A204.1 (cell line): ENCODE results near the gene GADD45A.
"Not testable (repeated sequence)": the region's sequence is repeated elsewhere in the genome, so short reads cannot be mapped to it uniquely, and the experiment has no call there.

Experiments used
- FAIRE-seq: peaks from 2 replicates; lab custom pipeline; 2012; peaks lifted over from hg19 to GRCh38; lab: Jason Lieb, UNC

GADD45A gene

DNA sequence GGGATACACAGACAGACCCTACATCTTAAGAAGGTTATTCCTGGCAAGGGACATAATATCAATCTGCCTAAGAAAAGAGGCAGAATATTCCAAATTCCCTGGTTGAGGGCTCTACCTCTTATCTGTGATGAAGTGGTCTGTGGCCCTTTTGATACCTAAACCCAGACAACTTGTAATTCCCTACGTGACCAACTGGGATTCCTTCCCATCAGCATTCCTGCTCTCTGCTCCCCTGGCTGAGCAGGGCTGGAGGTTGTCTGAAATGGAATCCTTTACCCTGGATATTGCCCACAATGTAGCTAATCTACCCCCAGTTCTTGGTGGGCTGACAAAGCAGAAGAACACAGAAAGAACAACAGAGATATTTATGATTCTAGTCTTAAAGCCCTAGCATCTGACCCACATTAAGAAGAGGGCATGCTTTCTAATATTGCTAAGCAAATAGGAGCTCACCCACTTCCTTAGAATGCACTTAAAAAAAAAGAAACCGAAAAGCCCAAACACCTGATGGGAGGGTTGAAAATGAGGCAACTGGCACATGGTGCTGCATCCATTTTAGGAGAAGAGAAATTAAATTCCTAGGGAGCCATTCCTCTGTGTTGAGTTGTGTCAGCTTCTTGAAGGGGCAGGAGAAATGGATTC, 36.8 kb downstream of the GADD45A start:
- FAIRE-seq: no peak

DNA sequence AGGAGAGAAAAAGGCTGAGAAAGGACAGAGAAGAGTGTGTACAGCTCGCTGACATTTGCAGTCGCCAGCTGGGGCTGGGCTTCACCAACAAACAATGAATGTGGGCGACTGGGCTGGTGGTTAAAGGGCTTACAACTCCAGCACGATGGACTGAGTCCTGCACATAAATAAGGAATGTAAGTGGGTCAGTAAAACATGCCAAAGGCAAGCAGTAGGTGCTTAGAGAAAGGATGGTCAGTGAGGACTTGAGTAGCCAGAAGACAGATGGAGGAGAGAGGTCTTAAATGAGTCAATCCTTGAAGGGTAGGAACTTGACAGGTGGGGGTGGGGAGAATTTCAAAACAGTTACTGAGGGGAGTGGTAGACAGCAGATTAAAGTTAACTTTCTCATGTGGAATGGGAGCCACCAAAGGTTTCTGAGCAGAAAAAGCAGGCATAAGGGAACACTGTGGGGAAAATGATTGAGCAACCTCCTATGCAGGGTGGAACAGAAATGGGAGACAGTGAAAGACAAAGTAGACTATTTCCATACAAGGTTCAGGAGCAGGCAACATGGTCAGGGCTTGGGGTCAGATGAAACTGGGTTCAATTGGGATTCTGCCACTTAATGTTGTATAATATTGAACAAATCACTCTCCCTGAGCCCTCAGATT, 37.4 kb downstream of the GADD45A start:
- FAIRE-seq: no peak

DNA sequence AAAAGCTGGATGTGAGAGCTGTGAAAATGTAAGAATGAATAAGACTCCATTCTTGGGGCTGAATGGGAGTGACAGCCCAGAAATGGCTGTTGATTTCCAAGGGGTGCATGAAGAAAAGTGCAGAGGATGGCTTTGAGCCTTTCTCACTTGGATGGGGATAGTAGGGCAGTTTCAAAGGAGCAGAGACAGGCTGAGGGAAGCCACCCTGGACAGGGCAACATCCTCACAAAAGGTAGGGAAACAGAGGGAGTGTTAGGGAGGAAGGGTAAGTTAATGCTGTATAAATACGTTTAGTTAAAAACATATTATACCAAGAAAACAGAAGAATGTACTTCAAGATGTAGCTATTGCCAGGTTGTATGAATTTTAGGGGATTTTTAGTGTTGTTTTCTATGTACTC, 38.1 kb downstream of the GADD45A start:
- FAIRE-seq: no peak

DNA sequence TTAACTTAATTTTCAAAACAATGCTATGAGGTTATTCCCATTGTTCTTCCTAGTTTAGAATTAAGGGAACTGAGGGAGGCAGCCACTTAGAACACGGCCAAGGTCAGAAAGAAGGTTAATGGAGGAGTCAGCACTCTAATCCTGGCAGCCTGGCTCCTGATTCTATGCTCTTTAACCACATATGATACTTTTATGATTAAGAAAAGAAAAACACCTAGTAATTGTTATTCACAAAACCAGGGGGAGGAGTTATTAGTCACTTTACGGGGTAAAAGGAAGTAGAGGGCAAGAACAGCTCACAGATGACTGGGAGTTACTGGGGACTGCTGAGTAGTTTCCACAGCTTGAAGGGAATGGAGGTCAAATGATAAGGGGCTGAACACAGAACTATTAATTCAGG, 38.6 kb downstream of the GADD45A start:
- FAIRE-seq: no peak

DNA sequence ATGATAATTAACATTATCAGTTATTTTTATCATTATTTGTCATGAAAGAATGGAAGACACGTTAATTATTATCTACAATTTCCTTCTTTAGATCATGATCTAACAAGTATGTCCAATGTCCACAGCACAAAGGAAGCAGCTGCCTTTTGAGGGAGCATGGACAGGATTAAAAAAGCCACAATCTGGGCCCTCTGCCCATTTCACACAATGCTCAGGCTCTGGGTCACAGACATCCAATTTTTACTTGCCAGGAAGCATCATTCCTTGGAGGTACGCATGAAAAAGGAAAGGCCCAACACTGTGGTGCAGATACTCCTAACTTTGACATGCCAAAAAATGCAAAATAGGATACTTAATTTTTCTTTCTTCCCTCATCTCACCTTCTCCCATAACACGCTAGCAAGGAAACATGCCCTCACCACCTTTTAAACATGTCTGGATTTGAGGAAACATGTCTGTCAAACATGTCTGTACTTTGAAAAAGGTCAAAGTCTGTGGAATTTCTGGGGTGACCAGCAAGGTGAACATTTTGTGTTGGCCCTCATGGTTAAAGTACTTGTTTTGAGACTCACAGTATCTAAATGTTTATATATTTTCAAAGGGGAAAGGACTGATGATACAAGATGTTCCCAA, 40.0 kb downstream of the GADD45A start:
- FAIRE-seq: no peak

DNA sequence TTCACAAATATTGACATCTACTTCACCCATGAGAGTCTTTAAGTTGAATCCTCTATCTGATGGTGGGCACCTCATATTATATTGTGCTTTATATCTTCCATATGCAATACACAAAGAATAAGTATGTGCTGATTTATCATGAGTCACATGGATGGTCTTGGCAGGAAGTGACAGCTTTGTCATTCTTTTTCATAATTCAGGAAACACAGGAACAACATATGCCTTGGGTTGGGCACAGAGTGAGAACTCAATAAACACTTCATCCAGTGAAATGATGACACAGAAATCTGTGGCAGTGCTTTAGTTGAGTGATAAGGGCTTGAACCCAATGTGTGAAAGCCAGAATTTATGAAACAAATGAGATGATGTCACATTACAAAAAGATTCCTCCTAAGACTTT, 41.2 kb downstream of the GADD45A start:
- FAIRE-seq: no peak

DNA sequence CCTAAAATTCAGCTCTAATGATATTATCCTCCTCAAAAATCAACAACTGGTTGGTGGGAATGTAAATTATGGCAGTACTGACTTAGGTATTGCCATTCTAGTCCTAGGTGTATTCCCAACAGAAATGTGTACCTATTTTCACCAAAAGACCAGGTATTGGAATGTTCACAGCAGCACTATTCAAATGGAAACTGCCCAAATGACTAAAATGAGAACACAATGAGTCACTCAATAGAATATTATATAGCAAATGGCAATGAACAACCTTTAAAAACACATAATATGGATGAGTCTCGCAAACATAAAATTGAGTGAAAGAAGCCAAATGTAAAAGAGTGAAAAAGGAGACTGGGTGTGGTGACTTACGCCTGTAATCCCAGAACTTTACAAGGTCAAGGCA, 44.9 kb downstream of the GADD45A start:
- no peak for FAIRE-seq

DNA sequence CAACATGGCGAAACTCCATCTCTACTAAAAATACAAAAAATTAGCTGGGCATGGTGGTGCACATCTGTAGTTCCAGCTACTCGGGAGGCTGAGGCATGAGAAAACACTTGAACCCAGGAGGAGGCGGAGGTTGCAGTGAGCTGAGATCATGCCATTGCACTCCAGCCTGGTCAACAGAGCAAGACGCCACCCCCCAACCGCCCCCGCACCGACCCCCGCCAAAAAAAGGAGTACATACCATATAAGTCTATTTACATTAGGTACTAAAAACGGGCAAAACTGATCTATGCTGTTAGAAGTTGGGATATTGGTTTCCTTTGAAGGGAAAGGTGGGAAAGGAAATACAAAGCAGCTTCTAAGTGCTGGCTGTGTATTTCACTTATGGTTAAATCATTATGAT, 45.3 kb downstream of the GADD45A start:
- FAIRE-seq: not testable (repeated sequence)

DNA sequence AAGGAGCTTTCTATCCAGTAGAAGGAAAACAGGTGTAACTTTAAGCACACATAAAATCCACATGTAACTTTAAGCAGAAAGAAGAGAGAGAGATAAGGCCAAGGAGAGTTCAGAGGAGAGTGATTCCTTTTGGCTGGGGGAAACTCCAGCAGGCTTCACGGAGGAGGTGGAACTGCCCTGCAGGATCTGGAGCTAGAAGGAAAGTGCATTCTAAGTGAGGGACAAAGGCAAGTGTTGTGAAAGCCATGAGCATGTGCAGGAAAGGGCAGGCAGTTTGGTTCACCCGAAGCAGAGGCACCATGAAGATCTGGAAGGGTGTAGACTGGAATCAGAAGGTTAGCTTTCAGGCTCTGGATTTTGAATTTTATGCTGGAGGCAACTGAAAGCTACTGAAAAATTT, 46.3 kb downstream of the GADD45A start:
- FAIRE-seq: no peak

DNA sequence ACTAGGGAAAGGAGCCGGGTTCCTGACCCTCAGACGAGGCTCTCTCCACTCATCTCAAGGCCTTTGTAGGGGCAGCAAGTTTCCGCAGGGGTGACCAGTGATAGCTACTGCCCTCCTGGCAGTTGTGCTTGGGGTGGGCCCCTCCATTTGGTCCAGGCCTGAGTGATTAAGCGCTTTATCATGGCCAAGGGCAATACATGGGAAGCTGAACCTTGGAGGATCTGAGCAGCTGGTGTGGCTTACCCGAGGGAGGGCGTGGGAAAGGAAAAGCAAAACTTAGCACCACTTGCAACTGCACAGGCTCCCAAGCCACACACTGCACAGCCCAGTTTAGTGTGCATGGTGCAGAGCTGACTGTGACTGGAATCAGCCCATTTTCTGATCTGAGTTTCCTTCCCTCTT, 47.8 kb downstream of the GADD45A start:
- no peak for FAIRE-seq

DNA sequence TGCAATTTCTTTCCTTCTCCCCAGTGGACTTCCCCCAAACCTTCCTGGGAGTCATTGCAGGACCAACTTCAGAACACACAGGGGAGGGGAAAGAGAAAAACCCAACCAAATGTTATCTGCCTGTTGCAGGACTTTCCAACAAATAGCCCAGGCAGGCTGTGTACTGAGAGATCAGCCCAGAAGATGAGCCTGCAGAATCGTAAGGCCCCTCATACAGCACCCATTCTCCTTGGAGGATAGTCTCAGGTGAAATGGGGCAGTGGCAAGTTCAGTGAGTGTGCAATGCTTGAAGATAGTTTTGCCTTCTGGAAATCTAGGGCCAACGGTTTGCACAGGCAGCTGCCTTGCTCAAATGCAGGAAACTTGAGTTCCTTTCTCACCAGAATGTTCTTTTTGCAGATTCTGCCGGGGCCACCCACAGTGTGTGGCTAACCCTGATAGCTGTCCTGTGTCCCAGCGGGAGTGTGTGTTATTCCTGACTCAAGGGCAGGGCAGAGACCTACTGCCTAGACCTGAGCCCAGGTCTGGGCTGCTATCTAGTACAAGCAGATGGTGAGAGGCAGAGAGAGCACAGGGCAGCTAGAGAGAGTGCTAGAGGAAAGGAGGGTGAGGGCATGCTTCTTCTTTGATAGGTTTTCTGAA, 48.8 kb downstream of the GADD45A start:
- no peak for FAIRE-seq

DNA sequence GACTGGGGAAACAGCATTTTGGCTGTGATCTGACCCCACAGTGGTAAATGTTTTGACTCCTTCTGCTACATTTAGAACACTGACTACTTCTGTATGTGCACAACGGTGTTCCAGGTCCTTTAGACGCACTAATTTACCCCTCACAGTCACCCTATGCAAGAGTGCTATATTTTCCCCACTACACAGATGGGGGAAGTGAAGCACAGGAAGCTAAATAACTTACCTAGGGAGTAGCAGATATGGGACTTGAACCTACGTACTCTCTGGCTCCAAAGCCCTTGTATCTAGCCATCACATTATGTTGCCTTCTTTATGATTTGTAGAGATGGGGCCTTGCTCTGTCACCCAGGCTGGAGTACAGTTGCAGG, 49.3 kb downstream of the GADD45A start:
- FAIRE-seq: no peak

DNA sequence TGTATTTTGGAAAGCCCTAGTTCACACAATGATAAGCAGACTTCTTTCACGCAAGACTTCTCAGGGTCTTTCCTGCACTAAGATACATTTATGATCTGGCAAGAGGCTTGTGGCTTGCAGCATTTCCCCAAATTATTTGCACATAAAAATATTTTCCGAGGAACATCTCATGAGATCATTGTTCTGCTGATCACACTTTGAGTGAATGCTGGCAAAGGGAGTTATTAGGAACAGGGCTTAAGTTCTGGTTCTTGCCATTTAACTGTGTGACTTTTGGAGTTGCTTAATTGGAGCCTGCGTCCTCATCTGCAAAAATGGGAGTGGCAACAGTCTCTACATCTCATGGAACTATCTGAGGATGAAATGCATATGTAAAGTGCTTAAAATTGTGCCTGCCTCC, 50.2 kb downstream of the GADD45A start:
- no peak for FAIRE-seq

DNA sequence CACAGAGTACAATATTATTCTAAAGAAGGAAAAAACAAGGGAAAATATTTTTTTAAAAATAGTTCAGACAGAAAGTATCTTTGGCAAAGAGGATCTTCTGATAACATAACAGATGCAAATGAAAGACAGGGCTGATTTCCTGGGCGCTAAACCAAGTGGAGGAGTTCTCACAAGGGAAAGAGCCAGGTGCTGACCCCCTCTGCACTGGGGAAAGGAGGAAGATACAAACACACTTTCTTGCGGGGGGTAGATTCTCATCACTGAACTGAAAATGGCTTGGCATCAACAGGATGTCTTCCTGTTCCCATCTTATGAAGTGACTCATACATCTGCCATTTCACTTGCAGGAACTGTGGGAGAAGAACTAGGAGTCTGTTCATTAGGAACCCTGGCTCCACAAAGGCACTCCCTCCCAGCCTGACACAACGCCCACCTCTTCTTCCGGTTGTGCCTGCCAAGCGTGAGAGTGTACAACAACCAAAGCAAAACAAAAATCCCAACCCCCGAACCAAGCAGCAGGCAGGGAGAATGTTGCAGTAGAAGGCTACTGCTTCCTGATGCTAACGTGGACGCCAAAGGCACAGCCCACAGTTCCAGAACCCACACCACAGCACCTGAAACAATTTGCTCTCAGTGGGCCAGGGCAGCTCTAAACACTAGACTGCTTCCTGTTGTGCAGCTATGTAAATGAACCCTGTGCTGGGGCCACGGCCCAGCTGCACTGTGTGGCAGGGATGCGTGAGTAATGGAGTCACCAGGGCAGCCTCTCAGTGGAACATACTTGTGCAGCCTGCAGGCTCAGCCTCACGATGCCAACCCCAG, 51.0 kb downstream of the GADD45A start:
- no peak for FAIRE-seq

DNA sequence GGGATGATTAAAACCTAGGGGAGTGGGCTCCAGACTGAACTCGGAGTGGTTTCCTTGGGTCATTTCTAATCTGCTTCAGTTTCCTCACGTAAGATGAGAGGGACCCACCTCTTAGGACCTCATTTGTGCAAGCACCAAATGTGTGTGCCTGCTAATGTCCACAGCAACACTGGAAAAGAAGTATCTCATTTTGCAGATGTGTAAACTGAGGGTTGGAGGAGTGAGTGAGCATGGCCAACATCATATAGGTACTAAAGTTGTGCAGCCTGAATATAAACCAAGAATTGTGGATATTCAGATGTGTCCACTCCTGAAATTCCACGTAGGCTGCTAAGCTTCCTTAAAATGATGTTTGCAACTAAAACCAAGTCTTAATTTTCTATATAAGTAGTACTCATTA, 51.7 kb downstream of the GADD45A start:
- no peak for FAIRE-seq

DNA sequence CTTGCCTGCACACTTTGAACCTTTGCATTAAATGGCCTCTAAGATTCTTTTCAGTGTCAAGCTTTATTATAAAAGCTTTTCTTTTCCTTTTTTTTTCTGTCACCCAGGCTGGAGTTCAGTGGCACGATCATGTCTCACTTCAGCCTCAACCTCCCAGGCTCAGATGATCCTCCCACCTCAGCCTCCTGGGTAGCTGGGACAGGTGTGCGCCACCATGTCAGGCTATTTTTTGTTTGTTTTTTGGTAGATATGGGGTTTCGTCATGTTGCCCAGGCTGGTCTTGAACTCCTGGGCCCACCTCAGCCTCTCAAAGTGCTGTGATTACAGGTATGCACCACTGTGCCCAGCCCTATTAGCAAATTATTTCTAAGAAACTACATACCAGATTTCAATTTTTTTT, 52.9 kb downstream of the GADD45A start:
- no peak for FAIRE-seq
